HepG2 (cell line): ENCODE results near the gene GRM2. TPM values are rescaled to one million over a fixed set of nuclear protein-coding genes. Genes with fewer than 3 reads are reported as not detected.

Experiments used
- ATAC-seq: fragments of 200-7000 bp; cut with Tn5 transposase; 3 replicates; pipeline ENCODE4 v1.9.1; 2020; ENCODE audit warnings: mild to moderate bottlenecking, moderate library complexity
- BruUV-seq: library from RNA; stranded (reverse); fragments of 400-500 nt; replicated peaks from 2 replicates; lab custom pipeline; 2021; lab: Mats Ljungman, UMichigan
- CTCF ChIA-PET: fragments of 300-600 bp; formaldehyde crosslinking; extraction: SDS; loops from one replicate; lab custom pipeline; 2021; ENCODE audit warnings: low total read pairs, inconsistent platforms, low intra/inter-chr PET ratio; lab: Yijun Ruan, JAX
- POLR2A ChIA-PET: fragments of 350-600 bp; sonication (Branson Sonifier 250); formaldehyde crosslinking; loops from one replicate; lab custom pipeline; 2020; ENCODE audit warnings: antibody characterized with exemption, inconsistent platforms; lab: Yijun Ruan, JAX
- DNase-seq: peaks from one replicate; pipeline ENCODE4 v3.0.0-alpha.2; 2015; ENCODE audit warnings: low spot score
- FAIRE-seq: peaks from 3 replicates; lab custom pipeline; 2011; peaks lifted over from hg19 to GRCh38; lab: Jason Lieb, UNC
- H2AFZ ChIP-seq: one replicate; pipeline ENCODE4 v1.6.1; 2011; ENCODE audit warnings: low read length, inconsistent platforms
- H3K27ac ChIP-seq: fragments of 300-600 bp; 3 replicates; pipeline ENCODE4 v1.8.0; 2011; ENCODE audit warnings: mixed run types, mild to moderate bottlenecking, mixed read lengths, low read length, inconsistent platforms; ENCODE audit not compliant: insufficient read depth; ENCODE audit errors: extremely low read length
- H3K27me3 ChIP-seq, 2 experiments: fragments of 200-600 bp in 1 of 2; 2 replicates in 1 of 2; 3 replicates in 1 of 2; pipeline versions ENCODE4 v1.6.0 to v1.8.0; 2011; ENCODE audit warnings: low read length in 2 of 2, mild to moderate bottlenecking in 2 of 2, moderate library complexity in 2 of 2, inconsistent platforms in 1 of 2; ENCODE audit not compliant: insufficient read depth in 2 of 2, control insufficient read depth in 1 of 2
- H3K36me3 ChIP-seq, 2 experiments: fragments of 200-600 bp in 1 of 2; replicated peaks in 1 of 2; 2 replicates in 1 of 2; 3 replicates in 1 of 2; pipeline versions ENCODE4 v1.5.1 to v1.8.0; 2011; ENCODE audit warnings: low read length in 2 of 2, inconsistent platforms in 1 of 2; ENCODE audit not compliant: insufficient read depth in 2 of 2, control insufficient read depth in 1 of 2
- H3K4me1 ChIP-seq: 2 replicates; pipeline ENCODE4 v1.5.1; 2012; ENCODE audit warnings: low read length, inconsistent platforms; ENCODE audit not compliant: insufficient read depth
- H3K4me2 ChIP-seq: 2 replicates; pipeline ENCODE4 v1.6.0; 2011; ENCODE audit warnings: low read depth, low read length, inconsistent platforms
- H3K4me3 ChIP-seq, 3 experiments: fragments of 200-600 bp in 1 of 3; sonication (generic), shearing (Covaris generic) in 1 of 3; replicated peaks in 1 of 3; 2 replicates each; pipeline ENCODE4 v1.5.1; 2011 to 2016; ENCODE audit warnings: low read length in 3 of 3, inconsistent platforms in 2 of 3, low read depth in 2 of 3, mild to moderate bottlenecking in 2 of 3, control low read depth in 1 of 3, mixed read lengths in 1 of 3; ENCODE audit not compliant: insufficient read depth in 1 of 3
- H3K79me2 ChIP-seq: one replicate; pipeline ENCODE4 v1.6.1; 2011; ENCODE audit warnings: low read length, inconsistent platforms; ENCODE audit not compliant: insufficient read depth
- H3K9ac ChIP-seq: 2 replicates; pipeline ENCODE4 v1.6.0; 2011; ENCODE audit warnings: mild to moderate bottlenecking, low read depth, low read length, inconsistent platforms; ENCODE audit not compliant: insufficient read depth
- H3K9me3 ChIP-seq: 2 replicates; pipeline ENCODE4 v1.5.1; 2012; ENCODE audit warnings: mild to moderate bottlenecking, low read length
- H4K20me1 ChIP-seq: 2 replicates; pipeline ENCODE4 v1.6.0; 2011; ENCODE audit warnings: inconsistent platforms, mild to moderate bottlenecking, low read length, moderate library complexity; ENCODE audit not compliant: insufficient read depth
- IKZF1 ChIP-seq: fragments of 450-650 bp; IDR thresholded peaks from 2 replicates; pipeline ENCODE4 v1.7.1; 2016
- MLLT10 ChIP-seq: sonication (generic); formaldehyde crosslinking; IDR thresholded peaks from 2 replicates; pipeline ENCODE4 v1.4.0; 2020; ENCODE audit warnings: missing genetic modification reagents
- POLR2AphosphoS2 ChIP-seq: IDR thresholded peaks from 2 replicates; pipeline ENCODE4 v1.6.1; 2011; ENCODE audit warnings: low read depth, low read length, improper control_type of control experiment
- REPIN1 ChIP-seq: sonication (generic); formaldehyde crosslinking; IDR thresholded peaks from 2 replicates; pipeline ENCODE4 v1.8.0; 2022; ENCODE audit warnings: missing genetic modification reagents, low read depth, mild to moderate bottlenecking, borderline replicate concordance
- ZFP36L2 ChIP-seq: sonication (generic); formaldehyde crosslinking; IDR thresholded peaks from 2 replicates; pipeline ENCODE4 v1.4.0; 2020; ENCODE audit warnings: missing genetic modification reagents
- ZNF230 ChIP-seq: sonication (generic); formaldehyde crosslinking; IDR thresholded peaks from 2 replicates; pipeline ENCODE4 v1.4.0; 2020; ENCODE audit warnings: mild to moderate bottlenecking, missing genetic modification reagents
- ZNF446 ChIP-seq: sonication (generic); formaldehyde crosslinking; IDR thresholded peaks from 2 replicates; pipeline ENCODE4 v1.5.0; 2020; ENCODE audit warnings: mild to moderate bottlenecking, missing genetic modification reagents
- ZNF530 ChIP-seq: sonication (generic); formaldehyde crosslinking; IDR thresholded peaks from 2 replicates; pipeline ENCODE4 v1.5.0; 2020; ENCODE audit warnings: low read depth, mild to moderate bottlenecking, missing genetic modification reagents
- WGBS: methylation state at CpG from one replicate; pipeline ENCODE4 v1.1.6; 2017; ENCODE audit warnings: low lambda C conversion rate; 5-methylcytosine and 5-hydroxymethylcytosine counted together
- in situ Hi-C: cut with HindIII; loops from 2 replicates; pipeline ENCODE4 v1.10.0; 2017; ENCODE audit warnings: low pct_unique_long_range_greater_than_20kb; ENCODE audit not compliant: extremely low pct_ligation_motif_present
- intact Hi-C: fragments of 100-400 bp; cut with micrococcal nuclease; formaldehyde crosslinking; loops from one replicate; pipeline ENCODE4 v1.10.0; 2022; ENCODE audit not compliant: unreplicated experiment
- polyA plus RNA-seq, 8 experiments: library from polyadenylated mRNA; depleted of rRNA in 3 of 8; stranded (reverse) in 7 of 8; unstranded in 1 of 8; fragments of >200 nt; fragmentation: Illumina TruSeq in 4 of 8; extraction: Trizol in 4 of 8; gene quantifications; 2 replicates each; pipeline versions ENCODE4 v1.2.1 to v1.2.3, GENCODE V29; 2011 to 2016; ENCODE audit warnings: low read depth in 4 of 8, missing spikeins in 1 of 8, mixed read lengths in 1 of 8; ENCODE audit not compliant: insufficient read depth in 1 of 8
- total RNA-seq, 5 experiments: library from RNA; depleted of rRNA; stranded (reverse); fragments of >200 nt; fragmentation: Illumina TruSeq; extraction: Trizol; gene quantifications; 2 replicates each; pipeline ENCODE4 v1.2.3, GENCODE V29; 2016; ENCODE audit warnings: low read depth in 1 of 5
- TF ChIP-seq, protein P1 (sequence below): sonication (generic); formaldehyde crosslinking; IDR thresholded peaks from 2 replicates; pipeline ENCODE4 v1.5.0; 2020; ENCODE audit warnings: mild to moderate bottlenecking, missing genetic modification reagents, borderline replicate concordance
- TF ChIP-seq, protein P2 (sequence below): sonication (generic); formaldehyde crosslinking; IDR thresholded peaks from 2 replicates; pipeline ENCODE4 v1.4.0; 2020; ENCODE audit warnings: mild to moderate bottlenecking, missing genetic modification reagents, borderline replicate concordance

Gene GRM2
- total and polyA plus RNA-seq, 2 of the 13 experiments (the other 11 are each of a cell fraction or from before 2014, with no cell fraction given) = 0.04 to 0.07 TPM

DNA sequence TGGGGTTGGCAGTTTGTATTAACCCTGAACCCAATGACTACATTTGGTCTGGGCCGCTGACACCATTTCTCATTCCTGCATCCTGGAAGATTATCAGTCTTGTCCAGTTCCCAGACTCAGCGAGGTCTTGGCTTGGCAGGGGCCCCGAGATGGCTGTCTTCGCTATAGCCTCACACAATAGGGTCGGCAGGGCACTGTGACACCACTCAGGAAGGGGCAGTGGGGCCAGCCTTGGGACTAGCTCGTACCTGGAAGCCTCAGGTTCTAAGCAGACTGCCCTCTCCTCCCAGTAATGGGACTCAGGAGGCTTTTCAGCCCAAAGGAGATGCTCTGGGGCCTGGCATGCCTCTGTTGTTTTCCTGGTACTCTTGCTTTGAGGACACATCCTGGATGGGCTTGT, 26.7 kb upstream of the GRM2 start (continued):
- TF ChIP-seq, protein P1, sequence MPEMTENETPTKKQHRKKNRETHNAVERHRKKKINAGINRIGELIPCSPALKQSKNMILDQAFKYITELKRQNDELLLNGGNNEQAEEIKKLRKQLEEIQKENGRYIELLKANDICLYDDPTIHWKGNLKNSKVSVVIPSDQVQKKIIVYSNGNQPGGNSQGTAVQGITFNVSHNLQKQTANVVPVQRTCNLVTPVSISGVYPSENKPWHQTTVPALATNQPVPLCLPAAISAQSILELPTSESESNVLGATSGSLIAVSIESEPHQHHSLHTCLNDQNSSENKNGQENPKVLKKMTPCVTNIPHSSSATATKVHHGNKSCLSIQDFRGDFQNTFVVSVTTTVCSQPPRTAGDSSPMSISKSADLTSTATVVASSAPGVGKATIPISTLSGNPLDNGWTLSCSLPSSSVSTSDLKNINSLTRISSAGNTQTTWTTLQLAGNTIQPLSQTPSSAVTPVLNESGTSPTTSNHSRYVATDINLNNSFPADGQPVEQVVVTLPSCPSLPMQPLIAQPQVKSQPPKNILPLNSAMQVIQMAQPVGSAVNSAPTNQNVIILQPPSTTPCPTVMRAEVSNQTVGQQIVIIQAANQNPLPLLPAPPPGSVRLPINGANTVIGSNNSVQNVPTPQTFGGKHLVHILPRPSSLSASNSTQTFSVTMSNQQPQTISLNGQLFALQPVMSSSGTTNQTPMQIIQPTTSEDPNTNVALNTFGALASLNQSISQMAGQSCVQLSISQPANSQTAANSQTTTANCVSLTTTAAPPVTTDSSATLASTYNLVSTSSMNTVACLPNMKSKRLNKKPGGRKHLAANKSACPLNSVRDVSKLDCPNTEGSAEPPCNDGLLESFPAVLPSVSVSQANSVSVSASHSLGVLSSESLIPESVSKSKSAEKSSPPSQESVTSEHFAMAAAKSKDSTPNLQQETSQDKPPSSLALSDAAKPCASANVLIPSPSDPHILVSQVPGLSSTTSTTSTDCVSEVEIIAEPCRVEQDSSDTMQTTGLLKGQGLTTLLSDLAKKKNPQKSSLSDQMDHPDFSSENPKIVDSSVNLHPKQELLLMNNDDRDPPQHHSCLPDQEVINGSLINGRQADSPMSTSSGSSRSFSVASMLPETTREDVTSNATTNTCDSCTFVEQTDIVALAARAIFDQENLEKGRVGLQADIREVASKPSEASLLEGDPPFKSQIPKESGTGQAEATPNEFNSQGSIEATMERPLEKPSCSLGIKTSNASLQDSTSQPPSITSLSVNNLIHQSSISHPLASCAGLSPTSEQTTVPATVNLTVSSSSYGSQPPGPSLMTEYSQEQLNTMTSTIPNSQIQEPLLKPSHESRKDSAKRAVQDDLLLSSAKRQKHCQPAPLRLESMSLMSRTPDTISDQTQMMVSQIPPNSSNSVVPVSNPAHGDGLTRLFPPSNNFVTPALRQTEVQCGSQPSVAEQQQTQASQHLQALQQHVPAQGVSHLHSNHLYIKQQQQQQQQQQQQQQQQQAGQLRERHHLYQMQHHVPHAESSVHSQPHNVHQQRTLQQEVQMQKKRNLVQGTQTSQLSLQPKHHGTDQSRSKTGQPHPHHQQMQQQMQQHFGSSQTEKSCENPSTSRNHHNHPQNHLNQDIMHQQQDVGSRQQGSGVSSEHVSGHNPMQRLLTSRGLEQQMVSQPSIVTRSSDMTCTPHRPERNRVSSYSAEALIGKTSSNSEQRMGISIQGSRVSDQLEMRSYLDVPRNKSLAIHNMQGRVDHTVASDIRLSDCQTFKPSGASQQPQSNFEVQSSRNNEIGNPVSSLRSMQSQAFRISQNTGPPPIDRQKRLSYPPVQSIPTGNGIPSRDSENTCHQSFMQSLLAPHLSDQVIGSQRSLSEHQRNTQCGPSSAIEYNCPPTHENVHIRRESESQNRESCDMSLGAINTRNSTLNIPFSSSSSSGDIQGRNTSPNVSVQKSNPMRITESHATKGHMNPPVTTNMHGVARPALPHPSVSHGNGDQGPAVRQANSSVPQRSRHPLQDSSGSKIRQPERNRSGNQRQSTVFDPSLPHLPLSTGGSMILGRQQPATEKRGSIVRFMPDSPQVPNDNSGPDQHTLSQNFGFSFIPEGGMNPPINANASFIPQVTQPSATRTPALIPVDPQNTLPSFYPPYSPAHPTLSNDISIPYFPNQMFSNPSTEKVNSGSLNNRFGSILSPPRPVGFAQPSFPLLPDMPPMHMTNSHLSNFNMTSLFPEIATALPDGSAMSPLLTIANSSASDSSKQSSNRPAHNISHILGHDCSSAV (CRISPR knock-in tag) = no peak
- no peak for TF ChIP-seq MLLT10 (CRISPR knock-in tag)
- TF ChIP-seq ZNF446 (CRISPR knock-in tag) = no peak

DNA sequence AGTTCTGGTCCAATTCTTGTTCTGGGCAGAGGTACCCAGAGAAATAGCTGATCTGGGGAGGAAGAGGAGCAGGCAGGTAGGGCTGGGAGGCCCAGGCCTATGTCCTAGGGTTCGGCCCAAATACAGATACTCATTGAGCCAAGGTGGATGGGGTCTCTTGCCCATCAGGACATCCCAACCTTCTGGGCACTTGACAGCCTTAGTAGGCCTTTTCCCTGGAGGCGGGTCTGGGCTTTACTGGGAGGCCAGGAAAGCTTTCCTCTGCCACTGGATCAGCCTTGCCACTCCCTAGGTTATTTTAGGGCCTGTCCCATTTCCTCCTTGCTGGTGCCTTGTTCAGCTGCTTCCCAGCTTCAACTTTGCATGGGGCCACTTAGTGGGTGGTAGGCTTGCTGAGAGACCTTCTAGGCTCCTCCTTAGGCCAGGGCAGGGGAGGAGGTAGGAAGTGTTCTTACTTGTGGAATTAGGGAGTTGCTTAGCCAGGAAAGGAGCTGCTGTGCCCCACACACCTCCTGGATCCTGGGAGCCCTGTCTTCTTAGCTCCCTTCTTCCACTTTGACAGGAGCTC, 26.1 kb upstream of the GRM2 start:
- ATAC-seq (no peak), FAIRE-seq (no peak), DNase-seq (no peak)
- 100% methylated on average over 1 of the region's 2 CpGs for WGBS
- Histone ChIP-seq H3K27me3 (no peaks in the 10 kb centered on the region), H3K4me3 (no peak overlapping the region), H3K36me3 (peaks cover 16 to 32% of the 10 kb centered on the region in 2 experiments), H4K20me1 (peaks cover 4% of the 10 kb centered on the region; the same call in 1 of the 2 replicates), H3K9ac (no peak overlapping the region), H3K9me3 (no peaks in the 10 kb centered on the region), H3K4me2 (no peak overlapping the region), H2AFZ (no peak overlapping the region), H3K79me2 (peaks cover 3% of the 10 kb centered on the region), H3K4me1 (0 out of 2 replicates have a peak, but pooled peaks cover 12% of the 10 kb centered on the region), H3K27ac (no peak overlapping the region)
- ChIA-PET CTCF (interaction anchor here (2.1 kb wide), 1 partner anchor 179 kb away, joined by 10 read pairs; no protein-coding TSS in a partner anchor), POLR2A (interaction anchor here (2.6 kb wide), 1 partner anchor 9 kb away, joined by 13 read pairs; no protein-coding TSS in a partner anchor)
- BruUV-seq = no TSS peak
- intact Hi-C loops = no loop called here
- in situ Hi-C loops = loop anchor here (5.0 kb wide), 1 partner anchor 43 kb away; no protein-coding TSS in a partner anchor
- TF ChIP-seq ZNF530 (CRISPR knock-in tag) = no peak
- no peak for TF ChIP-seq POLR2AphosphoS2
- no peak for TF ChIP-seq ZNF230 (CRISPR knock-in tag)
- TF ChIP-seq, protein P2, sequence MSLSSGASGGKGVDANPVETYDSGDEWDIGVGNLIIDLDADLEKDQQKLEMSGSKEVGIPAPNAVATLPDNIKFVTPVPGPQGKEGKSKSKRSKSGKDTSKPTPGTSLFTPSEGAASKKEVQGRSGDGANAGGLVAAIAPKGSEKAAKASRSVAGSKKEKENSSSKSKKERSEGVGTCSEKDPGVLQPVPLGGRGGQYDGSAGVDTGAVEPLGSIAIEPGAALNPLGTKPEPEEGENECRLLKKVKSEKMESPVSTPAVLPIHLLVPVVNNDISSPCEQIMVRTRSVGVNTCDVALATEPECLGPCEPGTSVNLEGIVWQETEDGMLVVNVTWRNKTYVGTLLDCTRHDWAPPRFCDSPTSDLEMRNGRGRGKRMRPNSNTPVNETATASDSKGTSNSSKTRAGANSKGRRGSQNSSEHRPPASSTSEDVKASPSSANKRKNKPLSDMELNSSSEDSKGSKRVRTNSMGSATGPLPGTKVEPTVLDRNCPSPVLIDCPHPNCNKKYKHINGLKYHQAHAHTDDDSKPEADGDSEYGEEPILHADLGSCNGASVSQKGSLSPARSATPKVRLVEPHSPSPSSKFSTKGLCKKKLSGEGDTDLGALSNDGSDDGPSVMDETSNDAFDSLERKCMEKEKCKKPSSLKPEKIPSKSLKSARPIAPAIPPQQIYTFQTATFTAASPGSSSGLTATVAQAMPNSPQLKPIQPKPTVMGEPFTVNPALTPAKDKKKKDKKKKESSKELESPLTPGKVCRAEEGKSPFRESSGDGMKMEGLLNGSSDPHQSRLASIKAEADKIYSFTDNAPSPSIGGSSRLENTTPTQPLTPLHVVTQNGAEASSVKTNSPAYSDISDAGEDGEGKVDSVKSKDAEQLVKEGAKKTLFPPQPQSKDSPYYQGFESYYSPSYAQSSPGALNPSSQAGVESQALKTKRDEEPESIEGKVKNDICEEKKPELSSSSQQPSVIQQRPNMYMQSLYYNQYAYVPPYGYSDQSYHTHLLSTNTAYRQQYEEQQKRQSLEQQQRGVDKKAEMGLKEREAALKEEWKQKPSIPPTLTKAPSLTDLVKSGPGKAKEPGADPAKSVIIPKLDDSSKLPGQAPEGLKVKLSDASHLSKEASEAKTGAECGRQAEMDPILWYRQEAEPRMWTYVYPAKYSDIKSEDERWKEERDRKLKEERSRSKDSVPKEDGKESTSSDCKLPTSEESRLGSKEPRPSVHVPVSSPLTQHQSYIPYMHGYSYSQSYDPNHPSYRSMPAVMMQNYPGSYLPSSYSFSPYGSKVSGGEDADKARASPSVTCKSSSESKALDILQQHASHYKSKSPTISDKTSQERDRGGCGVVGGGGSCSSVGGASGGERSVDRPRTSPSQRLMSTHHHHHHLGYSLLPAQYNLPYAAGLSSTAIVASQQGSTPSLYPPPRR (CRISPR knock-in tag) = no peak
- no peak for TF ChIP-seq IKZF1
- no peak for TF ChIP-seq REPIN1 (CRISPR knock-in tag)
- no peak for TF ChIP-seq ZFP36L2 (CRISPR knock-in tag)
